KOPT-K1 (cell line): ENCODE results near the gene ANKRD33B.

Experiments used
- H3K27ac ChIP-seq: fragments of 200-600 bp; sonication (generic); 2 replicates; pipeline ENCODE4 v1.5.1; 2016; ENCODE audit warnings: antibody characterized with exemption, mild to moderate bottlenecking, low read depth, low read length; ENCODE audit not compliant: poor library complexity, severe bottlenecking
- H3K36me3 ChIP-seq: fragments of 200-600 bp; sonication (generic); 2 replicates; pipeline ENCODE4 v1.5.1; 2017; ENCODE audit warnings: antibody characterized with exemption, mild to moderate bottlenecking, low read length, moderate library complexity; ENCODE audit not compliant: insufficient read depth
- H3K9me3 ChIP-seq: fragments of 200-600 bp; sonication (generic); 2 replicates; pipeline ENCODE4 v1.5.1; 2017; ENCODE audit warnings: antibody characterized with exemption, low read length, mild to moderate bottlenecking; ENCODE audit not compliant: insufficient read depth, poor library complexity, severe bottlenecking

The ANKRD33B gene

GRCh38 chr5:10530601-10531320 is 33.1 kb upstream of the ANKRD33B start:
- H3K27ac ChIP-seq, result no peak overlapping the region
- H3K36me3 ChIP-seq, result no peaks in the 10 kb centered on the region
- H3K9me3 ChIP-seq, result no peaks in the 10 kb centered on the region

GRCh38 chr5:10532421-10532820 is 31.4 kb upstream of the ANKRD33B start:
- H3K27ac ChIP-seq, result no peak overlapping the region
- no peaks in the 10 kb centered on the region for H3K36me3 ChIP-seq

GRCh38 chr5:10533226-10533625 is 30.6 kb upstream of the ANKRD33B start:
- no peak overlapping the region for H3K27ac ChIP-seq
- no peaks in the 10 kb centered on the region for H3K9me3 ChIP-seq
- no peaks in the 10 kb centered on the region for H3K36me3 ChIP-seq

More at GRCh38 chr5:10532421-10532820, 31.4 kb upstream of the ANKRD33B start:
- no peaks in the 10 kb centered on the region for H3K9me3 ChIP-seq

- Histone ChIP-seq H3K36me3 (no peaks in the 10 kb centered on the region), H3K27ac (no peak overlapping the region), H3K9me3 (no peaks in the 10 kb centered on the region)
Measured at GRCh38 chr5:10534561-10535530, 29.0 kb upstream of the ANKRD33B start.

GRCh38 chr5:10536511-10536910 is 27.4 kb upstream of the ANKRD33B start:
- H3K36me3 ChIP-seq, result no peaks in the 10 kb centered on the region
- no peaks in the 10 kb centered on the region for H3K9me3 ChIP-seq
- no peak overlapping the region for H3K27ac ChIP-seq

- Histone ChIP-seq H3K9me3 (no peaks in the 10 kb centered on the region), H3K27ac (no peak overlapping the region), H3K36me3 (no peaks in the 10 kb centered on the region)
Measured at GRCh38 chr5:10536931-10537579, 26.8 kb upstream of the ANKRD33B start.

GRCh38 chr5:10537624-10538023 is 26.2 kb upstream of the ANKRD33B start:
- no peaks in the 10 kb centered on the region for H3K9me3 ChIP-seq
- H3K36me3 ChIP-seq, result no peaks in the 10 kb centered on the region
- no peak overlapping the region for H3K27ac ChIP-seq

- no peak overlapping the region for H3K27ac ChIP-seq
Measured at GRCh38 chr5:10538103-10538788, 25.6 kb upstream of the ANKRD33B start.

GRCh38 chr5:10538789-10539686 is 24.8 kb upstream of the ANKRD33B start:
- Histone ChIP-seq H3K36me3 (no peaks in the 10 kb centered on the region), H3K27ac (no peak overlapping the region), H3K9me3 (no peaks in the 10 kb centered on the region)

More at GRCh38 chr5:10538103-10538788, 25.6 kb upstream of the ANKRD33B start:
- Histone ChIP-seq H3K9me3 (no peaks in the 10 kb centered on the region), H3K36me3 (no peaks in the 10 kb centered on the region)

- no peaks in the 10 kb centered on the region for H3K9me3 ChIP-seq
- H3K36me3 ChIP-seq, result no peaks in the 10 kb centered on the region
- no peak overlapping the region for H3K27ac ChIP-seq
Measured at GRCh38 chr5:10539687-10539998, 24.2 kb upstream of the ANKRD33B start.

- Histone ChIP-seq H3K27ac (no peak overlapping the region), H3K36me3 (no peaks in the 10 kb centered on the region)
Measured at GRCh38 chr5:10540036-10540544, 23.8 kb upstream of the ANKRD33B start.

GRCh38 chr5:10540951-10541646 is 22.8 kb upstream of the ANKRD33B start:
- H3K36me3 ChIP-seq, result no peaks in the 10 kb centered on the region
- no peaks in the 10 kb centered on the region for H3K9me3 ChIP-seq
- no peak overlapping the region for H3K27ac ChIP-seq

More at GRCh38 chr5:10540036-10540544, 23.8 kb upstream of the ANKRD33B start:
- H3K9me3 ChIP-seq, result no peaks in the 10 kb centered on the region

GRCh38 chr5:10542055-10542550 is 21.8 kb upstream of the ANKRD33B start:
- H3K27ac ChIP-seq, result no peak overlapping the region
- H3K9me3 ChIP-seq, result no peaks in the 10 kb centered on the region

More at GRCh38 chr5:10542055-10542550, 21.8 kb upstream of the ANKRD33B start:
- no peaks in the 10 kb centered on the region for H3K36me3 ChIP-seq
